K562 (cell line): Measurements from ENCODE around the gene CLHC1. TPM values are rescaled to one million over a fixed set of nuclear protein-coding genes. Genes with fewer than 3 reads are reported as not detected.

Experiments used
- ARID1B ChIP-seq: fragments of 450-650 bp; IDR thresholded peaks from 2 replicates; pipeline ENCODE4 v1.6.1; 2016; ENCODE audit warnings: antibody characterized with exemption, mild to moderate bottlenecking, inconsistent platforms
- CAMTA2 ChIP-seq: fragments of 250-450 bp; sonication (Bioruptor Pico); conservative IDR thresholded peaks from 2 replicates; pipeline ENCODE4 v1.5.1; 2022
- CBX8 ChIP-seq: fragments of 200-600 bp; sonication (generic); IDR thresholded peaks from 2 replicates; pipeline ENCODE4 v1.6.1; 2012; ENCODE audit warnings: borderline replicate concordance, mixed run types, low read depth, mild to moderate bottlenecking, moderate library complexity, mixed read lengths, low read length, control low read depth, inconsistent platforms; ENCODE audit not compliant: poor library complexity, severe bottlenecking; ENCODE audit errors: extremely low read depth
- CHD1 ChIP-seq: fragments of 200-600 bp; sonication (generic); IDR thresholded peaks from one replicate; pipeline ENCODE4 v1.6.1; 2012; ENCODE audit warnings: mild to moderate bottlenecking, moderate library complexity, low read length, inconsistent platforms
- CTCF ChIP-seq, 3 experiments: IDR thresholded peaks in 2 of 3; conservative IDR thresholded peaks in 1 of 3; 2 replicates each; pipeline ENCODE4 v1.5.1; 2011 to 2012; ENCODE audit warnings: low read length in 3 of 3, mild to moderate bottlenecking in 3 of 3, control low read depth in 2 of 3, improper control_type of control experiment in 1 of 3, inconsistent platforms in 1 of 3, low read depth in 1 of 3, mixed read lengths in 1 of 3, moderate library complexity in 1 of 3; ENCODE audit not compliant: insufficient read depth in 2 of 3
- CXXC5 ChIP-seq: fragments of 250-450 bp; sonication (Bioruptor Pico); IDR thresholded peaks from 2 replicates; pipeline ENCODE4 v1.8.0; 2022; ENCODE audit warnings: inconsistent platforms, mild to moderate bottlenecking, moderate library complexity
- ESRRB ChIP-seq: fragments of 250-450 bp; sonication (Bioruptor Pico); IDR thresholded peaks from 2 replicates; pipeline ENCODE4 v1.5.0; 2020; ENCODE audit warnings: mild to moderate bottlenecking, moderate library complexity, borderline replicate concordance
- FOXK2 ChIP-seq, 2 experiments: fragments of 450-650 bp; IDR thresholded peaks in 1 of 2; conservative IDR thresholded peaks in 1 of 2; 2 replicates each; pipeline ENCODE4 v1.6.1; 2016; ENCODE audit warnings: low read depth in 2 of 2, mild to moderate bottlenecking in 1 of 2
- FOXM1 ChIP-seq, 2 experiments: fragments of 450-650 bp in 1 of 2; sonication (generic) in 1 of 2; formaldehyde crosslinking in 1 of 2; IDR thresholded peaks; 2 replicates each; pipeline versions ENCODE4 v1.6.1 to v1.9.0; 2017 to 2022; ENCODE audit warnings: low read depth in 2 of 2, mild to moderate bottlenecking in 2 of 2, missing genetic modification reagents in 1 of 2, moderate library complexity in 1 of 2
- FUS ChIP-seq: fragments of 200-400 bp; formaldehyde crosslinking; optimal IDR thresholded peaks from 2 replicates; pipeline ENCODE3; 2017; ENCODE audit warnings: low read depth, low read length
- MCM2 ChIP-seq: fragments of 450-650 bp; IDR thresholded peaks from 2 replicates; pipeline ENCODE4 v1.6.1; 2017; ENCODE audit warnings: low read depth, mild to moderate bottlenecking
- MECOM ChIP-seq: fragments of 250-450 bp; sonication (Bioruptor Pico); IDR thresholded peaks from 2 replicates; pipeline ENCODE4 v1.8.0; 2022; ENCODE audit warnings: inconsistent platforms
- NFRKB ChIP-seq: fragments of 450-650 bp; IDR thresholded peaks from 2 replicates; pipeline ENCODE4 v1.6.1; 2016; ENCODE audit warnings: low read depth
- PHB2 ChIP-seq: fragments of 450-650 bp; IDR thresholded peaks from 2 replicates; pipeline ENCODE4 v1.6.1; 2017; ENCODE audit warnings: low read depth
- POLR2H ChIP-seq: IDR thresholded peaks from 2 replicates; pipeline ENCODE4 v1.6.1; 2016; ENCODE audit warnings: missing genetic modification characterization, low read depth, mild to moderate bottlenecking, control low read depth, missing compliant biosample characterization, moderate library complexity
- PPARD ChIP-seq: fragments of 250-450 bp; sonication (Bioruptor Pico); IDR thresholded peaks from 2 replicates; pipeline ENCODE4 v1.8.0; 2022; ENCODE audit warnings: inconsistent platforms, mild to moderate bottlenecking, moderate library complexity
- PTBP1 ChIP-seq: fragments of 200-400 bp; formaldehyde crosslinking; IDR thresholded peaks from 2 replicates; pipeline ENCODE4 v1.6.1; 2017; ENCODE audit warnings: low read depth, low read length
- RBM39 ChIP-seq: fragments of 200-400 bp; formaldehyde crosslinking; optimal IDR thresholded peaks from 2 replicates; pipeline ENCODE3; 2018; ENCODE audit warnings: low read depth, low read length
- SIN3A ChIP-seq, 2 experiments: fragments of 150-350 bp in 1 of 2; IDR thresholded peaks; 2 replicates each; pipeline ENCODE4 v1.6.1; 2011 to 2016; ENCODE audit warnings: borderline replicate concordance in 2 of 2, low read depth in 2 of 2, low read length in 2 of 2, mild to moderate bottlenecking in 2 of 2, moderate library complexity in 2 of 2; ENCODE audit not compliant: control insufficient read depth in 1 of 2
- TAF15 ChIP-seq: fragments of 200-400 bp; formaldehyde crosslinking; IDR thresholded peaks from 2 replicates; pipeline ENCODE4 v1.6.1; 2017; ENCODE audit warnings: mild to moderate bottlenecking, low read depth, low read length, moderate library complexity
- TARDBP ChIP-seq: fragments of 450-650 bp; IDR thresholded peaks from 2 replicates; pipeline ENCODE4 v1.6.1; 2016
- ZBTB5 ChIP-seq: fragments of 450-650 bp; IDR thresholded peaks from 2 replicates; pipeline ENCODE4 v1.6.1; 2017; ENCODE audit warnings: antibody characterized with exemption
- ZNF175 ChIP-seq: fragments of 200-800 bp; sonication (Bioruptor generic); IDR thresholded peaks from 2 replicates; pipeline ENCODE4 v1.6.1; 2016; ENCODE audit warnings: low read depth, mild to moderate bottlenecking, missing genetic modification characterization, missing compliant biosample characterization
- ZNF347 ChIP-seq: fragments of 450-650 bp; formaldehyde crosslinking; IDR thresholded peaks from 2 replicates; pipeline ENCODE4 v1.4.0; 2020; ENCODE audit warnings: low read depth, mild to moderate bottlenecking, moderate library complexity
- ZNF384 ChIP-seq: IDR thresholded peaks from 2 replicates; pipeline ENCODE4 v1.6.1; 2012; ENCODE audit warnings: low read depth, low read length, improper control_type of control experiment
- ZNF431 ChIP-seq: sonication (generic); formaldehyde crosslinking; IDR thresholded peaks from 2 replicates; pipeline ENCODE4 v1.8.0; 2022; ENCODE audit warnings: mild to moderate bottlenecking, missing genetic modification reagents
- polyA plus RNA-seq, 8 experiments: library from polyadenylated mRNA; depleted of rRNA in 4 of 8; stranded (reverse) in 5 of 8; unstranded in 3 of 8; fragments of >200 nt; fragmentation: Nextera tagmentation in 2 of 8; fragmentation: Illumina TruSeq in 1 of 8; extraction: Ambion mirVana in 2 of 8; extraction: Trizol in 1 of 8; gene quantifications; 2 replicates each; pipeline versions ENCODE4 v1.2.1 to v1.2.3, GENCODE V29; 2011 to 2014; ENCODE audit warnings: inconsistent platforms in 1 of 8, missing spikeins in 1 of 8
- total RNA-seq, 7 experiments: library from RNA; depleted of rRNA in 6 of 7; stranded (reverse); fragments of >200 nt in 6 of 7; fragmentation: Illumina TruSeq in 2 of 7; extraction: Trizol in 2 of 7; gene quantifications; 2 replicates each; pipeline versions ENCODE4 v1.2.1 to v1.2.3, GENCODE V29; 2011 to 2021; ENCODE audit warnings: low replicate concordance in 1 of 7

The CLHC1 gene
- total and polyA plus RNA-seq, 9 of the 15 experiments (the other 6 are each of a cell fraction or from before 2014, with no cell fraction given): 3.7 to 14.3 (median 8.6) TPM

DNA sequence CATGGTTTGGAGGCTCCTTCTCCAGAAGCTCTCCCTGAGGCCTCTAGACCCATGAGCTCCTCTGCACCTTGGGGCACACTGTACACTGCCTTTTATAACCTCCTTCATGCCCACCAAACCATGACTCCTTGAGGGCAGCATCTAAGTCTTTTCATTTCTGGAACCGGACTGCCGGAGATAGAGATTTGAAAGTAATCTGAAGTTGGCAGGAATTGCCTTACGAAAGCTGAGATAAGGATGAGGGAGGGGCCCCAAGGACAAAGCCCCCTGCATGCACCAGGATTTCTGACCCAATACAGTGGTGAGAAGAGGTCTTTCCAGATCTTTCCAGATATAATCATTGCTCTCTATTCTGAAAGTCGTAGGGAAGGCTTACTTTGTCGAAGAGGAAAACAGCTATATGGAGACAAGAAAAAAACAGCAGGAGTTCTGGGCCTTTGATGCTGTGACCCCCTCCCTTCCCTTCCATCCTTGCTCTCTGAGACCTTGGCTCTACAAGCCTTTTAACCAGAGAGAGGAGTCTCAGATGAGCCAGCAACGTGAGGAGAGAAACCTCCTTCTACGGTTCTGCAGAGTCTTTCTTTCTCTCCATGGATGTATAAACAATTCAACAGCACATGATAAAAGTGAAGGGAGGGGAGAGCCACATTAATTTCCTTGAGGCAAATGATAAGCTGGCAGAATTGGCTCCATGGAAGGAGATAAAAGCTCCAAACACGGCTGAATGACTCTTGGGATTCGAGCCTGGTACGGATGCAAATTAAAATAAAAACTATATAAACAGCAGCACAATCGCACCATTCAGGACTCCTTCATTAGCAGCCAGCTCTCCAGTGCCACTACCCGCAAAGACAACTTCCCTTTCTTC is 93.8 kb downstream of the CLHC1 start (continued):
- TF ChIP-seq TAF15 (no peak), ESRRB (CRISPR knock-in tag) (no peak), ZNF384 (no peak), PHB2 (no peak), CTCF (IDR thresholded peaks at IDR 0.05 in 2 of 3, conservative IDR thresholded peaks at IDR 0.05 in 1 of 3; ENCODE audit: insufficient read depth in 2 of 3, low read depth in 1 of 3, low read length in 3 of 3) (no peak), PPARD (CRISPR knock-in tag) (no peak), CXXC5 (peak; percentile 38), MCM2 (no peak), NFRKB (no peak), TARDBP (no peak), ARID1B (peak; percentile 70), RBM39 (no peak), POLR2H (tag) (no peak), FOXK2 (conservative IDR thresholded peaks at IDR 0.05 in 1 of 2, IDR thresholded peaks at IDR 0.05 in 1 of 2; ENCODE audit: low read depth in 2 of 2) (no peak), ZNF175 (CRISPR knock-in tag) (no peak), CAMTA2 (CRISPR knock-in tag) (no peak), PTBP1 (no peak), CBX8 (no peak), MECOM (CRISPR knock-in tag) (no peak), SIN3A (IDR thresholded peaks at IDR 0.05; ENCODE audit: borderline replicate concordance in 2 of 2, control insufficient read depth in 1 of 2, low read depth in 2 of 2, low read length in 2 of 2) (no peak), ZNF347 (CRISPR knock-in tag) (no peak), FUS (no peak), ZNF431 (CRISPR knock-in tag) (no peak), ZBTB5 (no peak), FOXM1 (IDR thresholded peaks at IDR 0.05; ENCODE audit: low read depth) (peak; percentile 45; the same call in 1 of the 2 replicates), FOXM1 (CRISPR knock-in tag; IDR thresholded peaks at IDR 0.05; ENCODE audit: low read depth) (no peak), CHD1 (no peak)
